22Rv1 (cell line): ENCODE measurements around the gene ELAPOR1.
A peak's percentile ranks its signal among the peaks of the same experiment; 100 is the strongest.

Experiments
- H3K27ac ChIP-seq: fragments of 450-650 bp; 2 replicates; pipeline ENCODE4 v1.5.1; 2017
- ZFX ChIP-seq: fragments of 450-650 bp; IDR thresholded peaks from 2 replicates; pipeline ENCODE4 v1.6.1; 2017; ENCODE audit warnings: antibody characterized with exemption, borderline replicate concordance
- TF ChIP-seq, protein P1 (sequence below): fragments of 450-650 bp; IDR thresholded peaks from 2 replicates; pipeline ENCODE4 v1.5.1; 2017; ENCODE audit warnings: mild to moderate bottlenecking

Gene ELAPOR1

GRCh38 chr1:109136766-109137165, 22.9 kb downstream of the ELAPOR1 start:
- TF ChIP-seq ZFX, result no peak
- TF ChIP-seq, protein P1, sequence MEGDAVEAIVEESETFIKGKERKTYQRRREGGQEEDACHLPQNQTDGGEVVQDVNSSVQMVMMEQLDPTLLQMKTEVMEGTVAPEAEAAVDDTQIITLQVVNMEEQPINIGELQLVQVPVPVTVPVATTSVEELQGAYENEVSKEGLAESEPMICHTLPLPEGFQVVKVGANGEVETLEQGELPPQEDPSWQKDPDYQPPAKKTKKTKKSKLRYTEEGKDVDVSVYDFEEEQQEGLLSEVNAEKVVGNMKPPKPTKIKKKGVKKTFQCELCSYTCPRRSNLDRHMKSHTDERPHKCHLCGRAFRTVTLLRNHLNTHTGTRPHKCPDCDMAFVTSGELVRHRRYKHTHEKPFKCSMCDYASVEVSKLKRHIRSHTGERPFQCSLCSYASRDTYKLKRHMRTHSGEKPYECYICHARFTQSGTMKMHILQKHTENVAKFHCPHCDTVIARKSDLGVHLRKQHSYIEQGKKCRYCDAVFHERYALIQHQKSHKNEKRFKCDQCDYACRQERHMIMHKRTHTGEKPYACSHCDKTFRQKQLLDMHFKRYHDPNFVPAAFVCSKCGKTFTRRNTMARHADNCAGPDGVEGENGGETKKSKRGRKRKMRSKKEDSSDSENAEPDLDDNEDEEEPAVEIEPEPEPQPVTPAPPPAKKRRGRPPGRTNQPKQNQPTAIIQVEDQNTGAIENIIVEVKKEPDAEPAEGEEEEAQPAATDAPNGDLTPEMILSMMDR, result no peak
- no peak overlapping the region for H3K27ac ChIP-seq

- H3K27ac ChIP-seq, result no peak overlapping the region
- TF ChIP-seq, protein P1, result no peak
- no peak for TF ChIP-seq ZFX
These were observed 24.0 kb downstream of the ELAPOR1 start for GRCh38 chr1:109137958-109138357.

- no peak overlapping the region for H3K27ac ChIP-seq
- TF ChIP-seq ZFX, result no peak
- TF ChIP-seq, protein P1, result no peak
These were observed 24.4 kb downstream of the ELAPOR1 start for GRCh38 chr1:109138358-109138757.

DNA sequence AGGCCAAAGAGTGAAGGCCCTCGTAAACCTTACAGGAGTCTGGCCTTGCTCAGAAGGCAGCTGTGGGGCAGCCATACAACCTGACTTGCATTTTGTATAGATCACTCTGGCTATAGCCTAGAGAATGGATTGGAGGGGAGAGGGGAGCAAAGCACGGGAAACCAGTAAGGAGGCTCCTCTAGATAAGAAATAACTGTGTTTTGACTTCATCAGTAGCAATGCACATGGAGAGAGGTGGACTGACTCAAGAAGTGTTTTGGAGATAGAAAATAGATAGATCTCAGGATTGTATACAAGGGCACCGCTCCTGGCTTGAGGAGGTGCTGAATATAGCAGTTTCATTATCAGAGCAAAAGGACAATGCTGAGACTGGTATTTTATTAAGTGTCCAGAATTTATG, 26.5 kb downstream of the ELAPOR1 start:
- no peak for TF ChIP-seq ZFX
- TF ChIP-seq, protein P1, result no peak
- H3K27ac ChIP-seq, result no peak overlapping the region

- TF ChIP-seq ZFX, result no peak
- TF ChIP-seq, protein P1, result no peak
- peak overlapping the region; percentile 15; the same call in 1 of the 2 replicates for H3K27ac ChIP-seq
These were observed 28.3 kb downstream of the ELAPOR1 start for GRCh38 chr1:109142260-109142659.

DNA sequence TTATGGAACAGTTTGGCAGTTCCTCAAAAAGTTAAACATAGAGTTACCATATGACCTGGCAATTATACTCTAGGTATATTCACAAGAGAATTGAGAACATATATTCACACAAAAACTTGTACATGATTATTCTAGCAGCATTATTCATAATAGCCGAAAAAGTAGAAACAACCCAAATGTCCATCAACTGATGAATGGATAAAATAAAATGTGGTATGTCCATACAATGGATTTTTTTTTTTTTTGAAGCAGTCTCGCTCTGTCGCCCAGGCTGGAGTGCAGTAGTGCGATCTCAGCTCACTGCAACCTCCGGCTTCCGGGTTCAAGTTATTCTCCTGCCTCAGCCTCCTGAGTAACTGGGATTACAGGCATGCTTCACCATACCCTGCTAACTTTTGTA, 28.8 kb downstream of the ELAPOR1 start:
- peak overlapping the region; percentile 15; the same call in 1 of the 2 replicates for H3K27ac ChIP-seq

DNA sequence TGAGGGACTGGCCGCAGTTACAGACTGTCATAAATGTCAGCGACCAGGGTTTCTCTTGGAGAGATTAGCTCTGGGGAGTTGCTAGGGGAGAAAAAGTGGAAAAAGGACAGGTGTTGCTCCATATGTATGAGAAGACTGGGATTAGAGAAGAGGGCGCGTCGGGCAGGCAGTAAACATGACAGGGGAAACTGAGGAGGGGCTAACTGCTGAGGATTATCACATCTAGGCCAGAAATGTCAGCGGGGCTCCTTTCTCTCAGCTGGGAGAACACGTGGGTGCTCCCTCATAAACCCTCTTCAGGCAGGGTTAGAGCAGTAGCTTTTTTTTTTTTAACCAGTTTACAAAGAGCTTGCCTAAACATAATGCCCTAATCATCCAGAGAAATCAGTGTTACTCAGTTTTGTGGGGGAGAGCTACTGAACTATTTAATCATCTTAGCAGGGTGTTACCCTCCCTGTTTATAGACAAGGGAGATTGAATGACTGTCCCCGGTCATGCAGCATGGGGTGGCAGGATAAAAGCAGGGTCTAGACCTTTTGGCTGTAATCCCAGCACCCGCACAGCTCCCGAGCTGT, 35.2 kb downstream of the ELAPOR1 start:
- TF ChIP-seq, protein P1, result no peak
- TF ChIP-seq ZFX, result no peak
- H3K27ac ChIP-seq, result peak overlapping the region; percentile 94
